A549 (cell line): ENCODE measurements around the gene EML1.

Experiments
- CTCF ChIP-seq: fragments of >200 bp; sonication (Bioruptor Twin); formaldehyde crosslinking; IDR thresholded peaks from 3 replicates; pipeline ENCODE4 v1.5.1; 2016
- POLR2A ChIP-seq: IDR thresholded peaks from 2 replicates; pipeline ENCODE4 v1.6.1; 2012; ENCODE audit warnings: mild to moderate bottlenecking, low read length
- SMC3 ChIP-seq: fragments of >200 bp; sonication (Bioruptor Twin); formaldehyde crosslinking; IDR thresholded peaks from 3 replicates; pipeline ENCODE4 v1.6.1; 2018; ENCODE audit warnings: inconsistent platforms
- SREBF2 ChIP-seq: fragments of 450-650 bp; IDR thresholded peaks from 2 replicates; pipeline ENCODE4 v1.6.1; 2014; ENCODE audit warnings: mild to moderate bottlenecking, moderate library complexity
- USF2 ChIP-seq: fragments of 450-650 bp; IDR thresholded peaks from 2 replicates; pipeline ENCODE4 v1.6.1; 2014; ENCODE audit warnings: antibody characterized with exemption
- ZC3H11A ChIP-seq: fragments of 450-650 bp; IDR thresholded peaks from 2 replicates; pipeline ENCODE4 v1.6.1; 2014; ENCODE audit warnings: antibody characterized with exemption, mild to moderate bottlenecking
- ZNF302 ChIP-seq: fragments of 250-450 bp; sonication (Bioruptor Pico); IDR thresholded peaks from 2 replicates; pipeline ENCODE4 v1.9.0; 2021; ENCODE audit warnings: inconsistent platforms, mild to moderate bottlenecking, moderate library complexity

DNA sequence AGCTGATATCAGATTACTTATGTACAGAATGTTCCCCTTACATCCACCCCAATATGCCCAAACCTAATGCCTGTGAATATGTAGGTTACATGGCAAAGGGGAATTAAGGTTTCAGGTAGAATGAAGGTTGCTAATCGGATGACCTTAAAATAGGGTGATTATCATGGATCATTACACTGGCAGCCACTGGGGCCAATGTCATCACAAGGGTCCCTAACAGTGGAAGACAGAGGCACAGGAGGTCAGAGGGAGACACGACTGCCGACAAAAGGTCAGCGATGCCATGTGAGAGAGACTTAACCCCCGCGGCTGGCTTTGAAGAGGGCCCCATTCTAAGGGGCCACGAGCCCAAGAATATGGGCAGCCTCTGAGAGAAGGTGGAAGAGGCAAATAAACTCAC lies 165.2 kb downstream of the EML1 start:
- no peak for TF ChIP-seq POLR2A
- TF ChIP-seq ZC3H11A, result no peak
- TF ChIP-seq SREBF2, result no peak
- no peak for TF ChIP-seq ZNF302
- no peak for TF ChIP-seq SMC3
- TF ChIP-seq CTCF, result no peak
- no peak for TF ChIP-seq USF2
